K562 (cell line): ENCODE results near the gene MFAP1.

Source experiments
- CEBPB ChIP-seq: fragments of 450-650 bp; IDR thresholded peaks from 2 replicates; pipeline ENCODE4 v1.6.1; 2016; ENCODE audit warnings: missing genetic modification characterization, missing compliant biosample characterization
- CTCF ChIP-seq, 3 experiments: IDR thresholded peaks in 2 of 3; conservative IDR thresholded peaks in 1 of 3; 2 replicates each; pipeline ENCODE4 v1.5.1; 2011 to 2012; ENCODE audit warnings: low read length in 3 of 3, mild to moderate bottlenecking in 3 of 3, control low read depth in 2 of 3, improper control_type of control experiment in 1 of 3, inconsistent platforms in 1 of 3, low read depth in 1 of 3, mixed read lengths in 1 of 3, moderate library complexity in 1 of 3; ENCODE audit not compliant: insufficient read depth in 2 of 3
- MTA1 ChIP-seq: fragments of 450-650 bp; IDR thresholded peaks from 2 replicates; pipeline ENCODE4 v1.6.1; 2017; ENCODE audit warnings: borderline replicate concordance
- POLR2H ChIP-seq: IDR thresholded peaks from 2 replicates; pipeline ENCODE4 v1.6.1; 2016; ENCODE audit warnings: missing genetic modification characterization, low read depth, mild to moderate bottlenecking, control low read depth, missing compliant biosample characterization, moderate library complexity
- RFX5 ChIP-seq: IDR thresholded peaks from 2 replicates; pipeline ENCODE4 v1.6.1; 2011; ENCODE audit warnings: low read depth, mild to moderate bottlenecking, improper control_type of control experiment, low read length

GRCh38 chr15:43854801-43855200, 30.3 kb upstream of the MFAP1 start:
- TF ChIP-seq POLR2H (tag) (no peak), CTCF (IDR thresholded peaks at IDR 0.05 in 2 of 3, conservative IDR thresholded peaks at IDR 0.05 in 1 of 3; ENCODE audit: insufficient read depth in 2 of 3, low read depth in 1 of 3, low read length in 3 of 3) (no peak), RFX5 (no peak), CEBPB (tag) (no peak), MTA1 (no peak)
